ENCODE results near the gene MPZL3.

GRCh38 chr11:118215262-118215661, 36.9 kb downstream of the MPZL3 start:
- TF ChIP-seq SUZ12 (IDR thresholded peaks at IDR 0.05; ENCODE audit: extremely low read depth, insufficient read depth, insufficient read length), result no peak
- no peak for TF ChIP-seq ZNF274 (IDR thresholded peaks at IDR 0.05; ENCODE audit: low read depth, low read length)

All from NT2/D1 (cell line).